ENCODE measurements around the gene RALGPS1.

The RALGPS1 gene

GRCh38 chr9:127199001-127199791 lies 284.6 kb downstream of the RALGPS1 start:
- TF ChIP-seq, protein P1, sequence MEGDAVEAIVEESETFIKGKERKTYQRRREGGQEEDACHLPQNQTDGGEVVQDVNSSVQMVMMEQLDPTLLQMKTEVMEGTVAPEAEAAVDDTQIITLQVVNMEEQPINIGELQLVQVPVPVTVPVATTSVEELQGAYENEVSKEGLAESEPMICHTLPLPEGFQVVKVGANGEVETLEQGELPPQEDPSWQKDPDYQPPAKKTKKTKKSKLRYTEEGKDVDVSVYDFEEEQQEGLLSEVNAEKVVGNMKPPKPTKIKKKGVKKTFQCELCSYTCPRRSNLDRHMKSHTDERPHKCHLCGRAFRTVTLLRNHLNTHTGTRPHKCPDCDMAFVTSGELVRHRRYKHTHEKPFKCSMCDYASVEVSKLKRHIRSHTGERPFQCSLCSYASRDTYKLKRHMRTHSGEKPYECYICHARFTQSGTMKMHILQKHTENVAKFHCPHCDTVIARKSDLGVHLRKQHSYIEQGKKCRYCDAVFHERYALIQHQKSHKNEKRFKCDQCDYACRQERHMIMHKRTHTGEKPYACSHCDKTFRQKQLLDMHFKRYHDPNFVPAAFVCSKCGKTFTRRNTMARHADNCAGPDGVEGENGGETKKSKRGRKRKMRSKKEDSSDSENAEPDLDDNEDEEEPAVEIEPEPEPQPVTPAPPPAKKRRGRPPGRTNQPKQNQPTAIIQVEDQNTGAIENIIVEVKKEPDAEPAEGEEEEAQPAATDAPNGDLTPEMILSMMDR (IDR thresholded peaks at IDR 0.05; ENCODE audit: low read depth, low read length, missing control alignments): peak; percentile 83
- peak; percentile 63 for DNase-seq (ENCODE audit: extremely low read depth, low read depth)
- no peak overlapping the region for H3K4me3 ChIP-seq (replicated peaks; ENCODE audit: low read depth, low read length)

- no peak for DNase-seq (ENCODE audit: extremely low read depth, low read depth)
- no peak overlapping the region for H3K4me3 ChIP-seq (replicated peaks; ENCODE audit: low read depth, low read length)
- TF ChIP-seq, protein P1 (IDR thresholded peaks at IDR 0.05; ENCODE audit: low read depth, low read length, missing control alignments): no peak
Observed at GRCh38 chr9:127200106-127200862, 285.7 kb downstream of the RALGPS1 start.

DNA sequence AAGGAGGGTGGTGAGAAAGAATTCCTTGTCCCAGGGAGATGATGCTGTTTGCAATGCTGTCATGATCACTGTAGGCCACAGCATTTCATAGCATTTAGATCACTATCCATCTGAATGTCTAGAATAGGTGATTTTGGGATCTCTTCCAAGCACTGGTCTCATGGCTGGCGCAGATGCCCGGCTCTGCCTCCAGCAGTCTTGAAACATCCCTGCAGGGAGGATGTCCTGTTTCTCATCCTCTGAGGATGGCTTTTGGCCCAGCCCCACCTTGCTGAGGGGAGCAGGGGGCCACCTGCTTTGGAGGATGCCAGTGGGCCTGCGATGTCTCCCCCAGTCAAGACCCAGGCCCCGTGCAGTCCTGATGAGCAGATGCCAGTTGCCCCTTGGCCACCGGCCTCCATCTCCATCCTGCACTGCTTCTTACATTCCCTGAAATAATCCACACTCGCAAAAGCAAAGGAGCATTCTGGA lies 286.5 kb downstream of the RALGPS1 start:
- DNase-seq (ENCODE audit: extremely low read depth, low read depth): no peak
- H3K4me3 ChIP-seq (replicated peaks; ENCODE audit: low read depth, low read length): no peak overlapping the region
- TF ChIP-seq, protein P1 (IDR thresholded peaks at IDR 0.05; ENCODE audit: low read depth, low read length, missing control alignments): no peak

GRCh38 chr9:127201731-127202130 lies 287.1 kb downstream of the RALGPS1 start:
- TF ChIP-seq, protein P1 (IDR thresholded peaks at IDR 0.05; ENCODE audit: low read depth, low read length, missing control alignments): no peak
- no peak for DNase-seq (ENCODE audit: extremely low read depth, low read depth)
- no peak overlapping the region for H3K4me3 ChIP-seq (replicated peaks; ENCODE audit: low read depth, low read length)

DNA sequence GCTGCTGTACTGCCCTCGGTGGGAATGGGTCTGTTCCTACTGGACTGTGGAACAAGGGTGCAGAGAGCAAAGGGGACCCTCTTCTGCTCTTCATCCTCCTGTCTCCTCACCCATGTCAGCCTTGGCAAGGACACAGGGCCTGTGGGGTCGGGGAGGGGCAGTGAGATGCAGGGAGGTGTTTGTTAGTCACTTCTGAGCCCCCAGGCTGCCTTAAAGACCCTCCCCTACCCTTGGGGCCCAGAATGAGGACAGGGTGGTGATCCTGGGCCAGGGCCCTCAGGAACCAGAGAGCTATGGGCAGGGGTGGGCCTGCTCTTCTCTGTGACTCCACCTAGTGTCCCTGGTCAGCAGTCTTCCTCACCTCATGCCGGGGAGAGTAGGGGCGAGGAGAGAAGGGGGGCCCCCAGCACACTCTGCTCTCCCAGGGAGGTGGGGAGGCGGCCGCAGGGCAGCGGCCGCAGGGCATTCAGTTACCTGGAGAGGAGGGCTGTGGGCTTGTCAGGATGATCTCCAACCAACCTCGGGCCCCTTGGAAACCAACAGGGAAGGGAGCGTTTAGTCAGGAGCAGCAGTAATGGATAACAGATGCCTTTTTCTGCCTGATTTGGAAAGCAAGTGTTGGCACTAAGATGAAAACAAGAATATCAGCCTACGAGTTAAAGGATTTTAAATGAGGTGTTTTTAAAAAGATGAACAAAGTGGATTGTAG lies 288.0 kb downstream of the RALGPS1 start:
- H3K4me3 ChIP-seq (replicated peaks; ENCODE audit: low read depth, low read length): no peak overlapping the region
- DNase-seq (ENCODE audit: extremely low read depth, low read depth): no peak
- TF ChIP-seq, protein P1 (IDR thresholded peaks at IDR 0.05; ENCODE audit: low read depth, low read length, missing control alignments): no peak

DNA sequence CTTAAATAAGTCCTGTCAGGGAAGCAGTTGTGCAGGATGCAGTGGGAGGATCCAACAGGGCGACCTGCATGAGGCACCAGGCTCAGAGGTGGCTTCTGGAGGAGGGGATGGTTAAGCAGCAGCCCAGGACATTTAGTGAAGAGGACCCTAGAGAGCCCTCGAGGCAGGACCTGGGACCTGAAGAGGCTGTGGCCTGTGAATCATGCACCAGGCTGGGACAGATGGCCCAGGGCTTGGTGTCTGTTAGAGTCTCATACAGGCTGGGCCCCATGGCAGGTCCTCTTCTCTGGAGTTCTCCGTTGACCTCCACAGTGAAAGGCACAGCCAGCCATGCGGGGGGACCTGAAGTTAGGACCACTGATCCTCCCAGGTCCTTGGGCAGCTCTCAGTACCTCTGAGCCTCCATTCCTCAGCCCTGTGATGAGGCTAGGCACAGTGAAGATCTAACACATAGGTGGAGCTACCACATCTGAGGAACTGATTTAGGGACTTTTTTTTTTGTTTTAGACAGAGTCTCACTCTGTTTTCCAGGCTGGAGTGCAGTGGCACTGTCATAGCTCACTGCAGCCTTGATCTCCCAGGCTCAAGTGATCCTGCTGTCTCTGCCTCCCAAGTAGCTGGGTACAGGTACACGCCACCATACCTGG lies 289.2 kb downstream of the RALGPS1 start:
- no peak for DNase-seq (ENCODE audit: extremely low read depth, low read depth)
- no peak overlapping the region for H3K4me3 ChIP-seq (replicated peaks; ENCODE audit: low read depth, low read length)
- TF ChIP-seq, protein P1 (IDR thresholded peaks at IDR 0.05; ENCODE audit: low read depth, low read length, missing control alignments): no peak
